GM12872 (cell line): ENCODE measurements around the gene SLC6A2.

Experiments
- TF ChIP-seq, protein P1 (sequence below): IDR thresholded peaks from 3 replicates; pipeline ENCODE4 v1.5.1; 2011; ENCODE audit warnings: low read depth, mild to moderate bottlenecking, low read length, moderate library complexity; ENCODE audit not compliant: insufficient read depth

The SLC6A2 gene

GRCh38 chr16:55640701-55641327, 15.0 kb upstream of the SLC6A2 start:
- TF ChIP-seq, protein P1, sequence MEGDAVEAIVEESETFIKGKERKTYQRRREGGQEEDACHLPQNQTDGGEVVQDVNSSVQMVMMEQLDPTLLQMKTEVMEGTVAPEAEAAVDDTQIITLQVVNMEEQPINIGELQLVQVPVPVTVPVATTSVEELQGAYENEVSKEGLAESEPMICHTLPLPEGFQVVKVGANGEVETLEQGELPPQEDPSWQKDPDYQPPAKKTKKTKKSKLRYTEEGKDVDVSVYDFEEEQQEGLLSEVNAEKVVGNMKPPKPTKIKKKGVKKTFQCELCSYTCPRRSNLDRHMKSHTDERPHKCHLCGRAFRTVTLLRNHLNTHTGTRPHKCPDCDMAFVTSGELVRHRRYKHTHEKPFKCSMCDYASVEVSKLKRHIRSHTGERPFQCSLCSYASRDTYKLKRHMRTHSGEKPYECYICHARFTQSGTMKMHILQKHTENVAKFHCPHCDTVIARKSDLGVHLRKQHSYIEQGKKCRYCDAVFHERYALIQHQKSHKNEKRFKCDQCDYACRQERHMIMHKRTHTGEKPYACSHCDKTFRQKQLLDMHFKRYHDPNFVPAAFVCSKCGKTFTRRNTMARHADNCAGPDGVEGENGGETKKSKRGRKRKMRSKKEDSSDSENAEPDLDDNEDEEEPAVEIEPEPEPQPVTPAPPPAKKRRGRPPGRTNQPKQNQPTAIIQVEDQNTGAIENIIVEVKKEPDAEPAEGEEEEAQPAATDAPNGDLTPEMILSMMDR, result no peak

GRCh38 chr16:55641430-55642056, 14.2 kb upstream of the SLC6A2 start:
- TF ChIP-seq, protein P1, result no peak

- TF ChIP-seq, protein P1, result no peak
Measured at GRCh38 chr16:55642611-55643010, 13.2 kb upstream of the SLC6A2 start.

DNA sequence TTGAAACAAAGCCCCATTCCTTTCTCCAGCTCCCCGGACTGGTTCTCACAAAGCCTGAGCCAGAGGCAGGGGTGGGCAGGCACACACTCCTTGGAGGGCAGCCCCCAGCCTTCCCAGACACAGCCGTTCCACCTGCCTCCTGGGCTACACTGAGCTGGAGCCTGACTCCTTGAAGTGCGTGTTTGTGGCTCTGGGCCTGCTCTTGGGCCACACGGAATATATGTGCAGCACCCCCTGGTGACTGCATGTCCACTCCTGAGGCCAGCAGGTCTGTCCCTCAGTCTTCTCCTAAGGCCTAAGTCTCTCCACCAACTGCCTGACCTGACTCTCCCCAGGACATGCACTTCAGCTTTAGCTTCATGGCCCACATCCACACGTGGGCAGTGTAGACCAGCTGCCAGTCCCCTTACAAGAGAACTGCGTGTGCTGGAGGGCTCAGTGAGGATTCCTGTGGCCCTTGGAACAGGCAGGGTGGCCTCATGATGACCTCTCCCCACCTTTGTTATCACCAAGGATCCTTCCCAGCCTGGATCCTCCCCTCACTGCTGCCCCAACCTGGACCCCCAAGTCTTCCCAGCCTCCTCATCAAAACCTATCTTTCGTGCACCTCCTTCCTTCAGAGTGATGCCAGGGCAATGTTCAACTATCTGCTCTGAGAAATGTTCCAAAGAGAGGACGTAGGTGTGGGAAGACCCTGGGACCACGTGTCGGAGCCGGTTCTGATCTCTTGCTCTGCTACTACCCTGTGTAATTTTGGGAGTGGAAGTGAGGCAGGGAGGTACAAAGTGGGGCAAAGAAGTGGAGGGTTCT, 12.4 kb upstream of the SLC6A2 start:
- TF ChIP-seq, protein P1, result no peak

GRCh38 chr16:55645986-55646385, 9.8 kb upstream of the SLC6A2 start:
- TF ChIP-seq, protein P1, result no peak

GRCh38 chr16:55647343-55647742, 8.4 kb upstream of the SLC6A2 start:
- TF ChIP-seq, protein P1, result no peak

DNA sequence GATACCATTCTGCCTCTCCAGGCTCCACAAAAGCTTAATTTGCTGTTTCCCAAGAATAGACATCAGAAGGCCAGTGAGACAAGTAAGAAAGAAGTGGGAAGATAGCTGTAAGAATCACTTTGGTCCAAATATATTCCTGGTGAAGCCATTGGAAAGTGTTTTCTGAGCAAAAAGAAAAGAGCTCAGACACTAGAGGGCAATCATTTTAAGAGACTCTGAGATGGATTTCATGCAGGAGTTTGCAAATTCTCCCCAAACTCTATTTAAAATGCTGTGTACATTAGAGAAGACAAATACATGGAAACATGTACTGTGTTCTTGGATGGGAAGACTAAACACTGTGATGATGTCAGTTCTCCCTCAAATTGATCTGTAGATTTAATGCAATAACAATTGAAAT, 8.0 kb upstream of the SLC6A2 start:
- TF ChIP-seq, protein P1, result no peak
